Inflammatory macrophage treated with lipopolysaccharide for 4 hours (primary cell): Measurements from ENCODE around the gene TCERG1L.
"Not testable (repeated sequence)": the region's sequence is repeated elsewhere in the genome, so short reads cannot be mapped to it uniquely, and the experiment has no call there.

Experiments used
- DNase-seq: peaks from one replicate; pipeline ENCODE4 v3.0.0-alpha.2; 2020

Gene TCERG1L

DNA sequence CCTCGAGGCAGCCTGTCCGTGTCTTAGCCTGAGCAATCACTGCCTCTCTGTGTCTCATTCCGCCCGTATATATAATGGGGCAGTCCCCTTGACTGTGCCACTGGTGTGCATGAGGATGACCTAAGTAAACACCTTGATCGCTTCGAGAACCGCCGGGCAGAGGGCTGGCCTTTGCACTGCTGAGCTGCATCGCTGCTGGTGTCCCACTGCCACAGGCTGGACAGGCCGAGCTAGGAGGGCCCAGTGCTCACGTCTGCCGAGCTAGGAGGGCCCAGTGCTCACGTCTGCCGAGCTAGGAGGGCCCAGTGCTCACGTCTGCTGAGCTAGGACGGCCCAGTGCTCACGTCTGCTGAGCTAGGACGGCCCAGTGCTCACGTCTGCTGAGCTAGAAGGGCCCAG is 232.6 kb downstream of the TCERG1L start:
- not testable (repeated sequence) for DNase-seq

DNA sequence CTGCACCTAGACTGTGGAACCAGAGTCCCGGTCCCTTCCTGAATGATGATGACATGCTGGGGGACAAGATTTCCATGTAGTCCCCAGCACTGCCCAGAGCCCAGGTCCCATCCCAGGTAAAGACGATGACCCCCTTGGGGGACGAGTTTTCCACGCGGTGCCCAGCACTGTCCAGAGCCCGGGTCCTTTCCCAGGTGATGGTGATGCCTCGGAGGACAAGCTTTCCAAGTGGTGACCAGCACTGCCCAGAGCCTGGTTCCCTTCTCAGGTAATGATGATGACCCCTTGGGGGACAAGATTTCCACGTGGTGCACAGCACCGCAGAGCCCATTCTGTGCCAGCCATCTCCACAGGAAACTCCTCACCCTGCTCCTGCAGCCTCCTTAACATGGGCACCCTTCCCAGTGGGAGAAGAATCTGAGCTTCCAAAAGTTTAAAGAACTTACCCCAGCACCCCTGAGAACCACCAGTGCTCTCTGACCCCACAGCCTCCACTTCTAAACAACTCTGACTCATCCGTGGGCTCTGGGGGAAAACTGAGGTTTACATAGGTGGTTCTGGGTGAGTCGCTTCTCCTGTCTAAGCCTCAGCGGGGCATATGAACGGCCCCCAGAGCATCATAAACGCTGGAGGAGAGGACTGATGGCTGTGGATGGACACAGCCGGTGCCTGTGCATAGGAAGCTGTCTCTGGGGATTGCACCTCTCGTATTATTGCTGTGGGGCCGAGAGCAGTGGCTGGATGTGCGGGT is 233.2 kb downstream of the TCERG1L start:
- no peak for DNase-seq

DNA sequence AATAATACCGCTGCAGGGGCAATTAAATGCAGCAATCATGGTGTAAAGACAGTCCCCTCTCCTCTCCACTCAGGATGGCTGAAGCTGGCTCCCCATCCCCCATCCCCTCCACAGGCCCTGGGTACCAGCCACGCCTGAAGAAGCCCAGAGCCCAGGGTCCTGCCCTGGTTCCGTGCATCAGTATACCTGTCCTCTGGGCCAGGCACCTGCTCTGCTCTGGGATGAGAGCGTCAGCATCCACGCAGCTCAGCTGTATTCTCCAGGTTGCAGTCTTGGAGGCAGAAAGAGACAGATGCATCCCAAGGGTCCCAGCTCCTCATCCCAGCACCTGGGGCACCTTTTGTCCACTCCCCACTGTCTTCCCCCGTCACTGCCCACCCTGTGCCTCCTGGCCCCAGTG is 233.8 kb downstream of the TCERG1L start:
- DNase-seq: no peak

DNA sequence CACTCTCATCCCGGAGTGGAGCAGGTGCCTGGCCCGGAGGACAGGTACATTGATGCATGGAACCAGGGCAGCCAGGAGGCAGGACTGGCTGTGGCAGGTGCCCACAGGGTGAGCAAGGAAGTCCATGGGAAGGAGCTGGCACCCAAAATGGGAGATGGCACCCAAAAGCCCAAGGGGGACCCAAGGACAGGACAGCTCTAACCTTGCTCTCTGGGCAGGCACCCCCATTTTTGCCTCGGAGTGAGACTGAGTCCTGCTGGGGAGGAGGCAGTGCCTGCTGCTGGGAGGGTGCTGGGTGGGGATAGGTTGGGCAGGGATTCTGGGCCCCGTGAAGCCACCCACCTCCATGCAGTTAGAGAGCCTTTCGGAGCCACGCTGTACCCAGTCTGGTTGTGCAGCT is 234.5 kb downstream of the TCERG1L start:
- DNase-seq: no peak

DNA sequence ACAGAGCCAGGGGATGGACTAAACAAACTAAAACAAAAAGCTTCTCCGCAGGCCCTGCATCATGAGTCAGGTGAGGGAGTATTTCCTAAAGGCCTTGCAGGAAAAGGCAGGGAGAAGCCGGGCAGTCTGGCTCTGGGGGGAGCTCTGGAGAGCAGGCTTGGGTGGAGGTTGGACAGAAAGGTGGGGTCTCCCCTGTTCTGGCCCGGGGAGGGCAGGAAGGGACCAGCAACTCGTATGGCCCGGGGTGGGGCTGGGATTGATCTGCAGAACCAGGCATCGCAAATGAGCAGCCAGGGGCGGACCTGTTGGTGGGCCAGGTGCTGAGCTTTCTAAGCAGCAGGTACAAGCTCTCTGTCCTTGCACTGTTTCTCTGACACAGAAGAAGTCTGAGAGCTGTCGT is 235.2 kb downstream of the TCERG1L start:
- DNase-seq: no peak

DNA sequence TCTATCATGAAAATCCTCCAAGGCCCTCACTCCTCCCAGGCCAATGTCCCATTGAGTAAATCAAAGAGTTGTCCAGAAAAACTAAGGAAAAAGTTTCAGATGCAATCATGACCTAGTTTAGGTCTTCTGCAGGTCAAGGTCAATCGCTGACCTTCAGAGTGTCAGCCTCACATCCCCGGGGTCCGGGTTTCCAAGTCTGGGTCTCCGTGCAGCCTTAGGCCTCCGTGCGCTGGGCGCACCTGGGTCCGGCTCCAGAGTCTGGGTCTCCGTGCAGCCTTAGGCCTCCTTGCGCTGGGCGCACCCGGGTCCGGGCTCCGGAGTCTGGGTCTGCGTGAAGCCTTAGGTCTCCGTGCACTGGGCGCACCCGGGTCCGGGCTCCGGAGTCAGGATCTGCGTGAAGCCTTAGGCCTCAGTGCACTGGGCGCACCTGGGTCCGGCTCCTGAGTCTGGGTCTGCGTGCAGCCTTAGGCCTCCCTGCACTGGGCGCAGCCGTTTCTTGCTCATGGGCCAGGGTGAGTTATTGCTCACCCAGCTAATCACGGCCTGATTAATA is 236.2 kb downstream of the TCERG1L start:
- DNase-seq: no peak

DNA sequence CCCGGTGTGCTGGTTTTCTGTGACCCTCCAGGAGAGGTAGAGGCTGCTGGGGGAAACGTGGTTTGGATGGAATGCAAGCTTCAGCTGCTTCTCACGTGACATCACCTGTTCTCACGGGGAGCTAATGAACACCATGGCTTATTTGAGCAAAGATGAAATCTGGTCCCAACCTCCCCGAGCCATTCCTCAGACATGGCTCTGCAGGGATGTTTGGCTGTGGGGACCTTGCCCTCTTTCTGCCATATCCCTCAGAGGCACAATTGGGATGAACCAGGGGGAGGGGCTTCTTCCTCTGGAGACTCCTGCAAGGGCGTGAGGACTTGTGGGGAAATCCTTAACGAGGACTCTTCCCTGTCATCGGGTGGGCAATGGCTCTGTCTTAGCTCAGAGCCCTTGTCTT is 236.8 kb downstream of the TCERG1L start:
- no peak for DNase-seq

DNA sequence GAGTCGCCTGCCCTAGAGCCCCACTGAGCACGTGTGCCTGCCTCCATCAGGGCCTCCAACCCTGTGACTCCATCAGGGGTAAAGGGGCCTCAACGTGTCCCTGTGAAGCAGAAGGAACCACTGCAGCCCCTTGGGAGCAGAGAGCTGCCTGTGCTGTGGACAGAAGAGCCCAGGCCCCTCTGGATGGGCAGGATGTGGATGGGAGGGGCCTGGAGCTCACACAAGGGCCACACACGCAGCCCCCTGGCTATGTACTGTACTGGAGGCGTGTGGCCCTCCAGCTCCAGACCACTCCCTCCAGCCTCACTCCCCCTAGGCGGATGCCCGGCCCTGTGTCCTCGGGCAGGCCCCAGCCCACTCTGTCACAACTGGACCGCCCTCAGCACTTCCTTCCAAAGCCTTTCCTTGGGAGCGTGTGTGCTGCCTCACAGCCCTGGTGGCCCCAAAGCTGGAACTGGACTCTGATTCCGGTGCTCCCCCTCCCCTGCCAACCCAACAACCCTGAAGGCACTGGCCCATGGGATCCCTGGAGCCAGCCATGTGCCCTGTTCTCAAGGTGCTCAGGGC is 238.0 kb downstream of the TCERG1L start:
- no peak for DNase-seq

DNA sequence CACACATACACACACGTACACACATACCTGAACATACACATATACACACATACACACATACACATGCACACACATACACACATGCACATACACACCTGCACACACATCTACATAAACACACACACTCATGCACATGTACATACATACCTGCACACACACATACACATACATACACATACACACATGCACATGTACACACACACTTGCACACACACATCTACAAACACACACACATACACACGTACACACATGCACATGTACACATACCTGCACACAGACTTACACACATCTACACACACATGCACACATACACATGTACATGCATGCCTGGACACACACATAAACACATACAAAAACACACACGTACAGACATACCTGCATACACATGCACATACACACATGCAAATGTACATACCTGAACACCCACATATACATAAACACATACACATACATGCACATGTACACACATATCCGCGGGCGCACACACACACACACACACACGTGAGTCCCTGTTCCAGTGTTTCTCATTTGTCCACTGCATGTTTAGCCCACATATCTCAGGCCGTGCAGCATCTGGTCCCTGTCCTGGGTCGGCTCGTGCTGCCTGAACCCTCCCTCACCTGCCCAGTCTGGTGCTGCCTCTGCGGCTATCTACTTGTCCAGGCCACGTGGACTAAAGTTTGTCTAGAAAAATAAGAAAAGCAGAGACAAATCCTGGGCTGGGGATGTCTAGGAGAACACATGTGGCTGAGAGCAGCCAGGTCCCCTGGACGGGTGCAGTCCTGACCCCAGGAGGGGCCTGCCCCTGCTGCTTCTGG is 238.7 kb downstream of the TCERG1L start:
- DNase-seq: no peak

DNA sequence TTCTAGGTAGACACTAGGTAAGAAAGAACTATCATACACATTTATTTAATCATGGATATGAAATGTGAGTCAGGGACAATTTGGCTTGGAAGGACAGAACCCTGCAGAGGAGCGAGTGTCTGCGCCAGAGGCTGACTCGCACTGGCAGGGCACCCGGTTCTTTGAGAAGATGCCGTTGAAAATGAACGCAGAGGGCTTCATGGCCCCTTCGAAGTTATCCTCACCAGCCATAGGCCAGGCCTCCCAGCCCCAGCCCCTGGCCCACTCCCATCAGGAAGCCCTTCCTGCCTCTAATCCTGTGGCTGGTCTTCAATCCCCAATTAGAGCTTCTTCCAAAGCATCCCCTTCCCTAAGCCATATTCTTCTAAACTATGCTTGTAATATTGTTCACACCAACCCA is 239.8 kb downstream of the TCERG1L start:
- no peak for DNase-seq

DNA sequence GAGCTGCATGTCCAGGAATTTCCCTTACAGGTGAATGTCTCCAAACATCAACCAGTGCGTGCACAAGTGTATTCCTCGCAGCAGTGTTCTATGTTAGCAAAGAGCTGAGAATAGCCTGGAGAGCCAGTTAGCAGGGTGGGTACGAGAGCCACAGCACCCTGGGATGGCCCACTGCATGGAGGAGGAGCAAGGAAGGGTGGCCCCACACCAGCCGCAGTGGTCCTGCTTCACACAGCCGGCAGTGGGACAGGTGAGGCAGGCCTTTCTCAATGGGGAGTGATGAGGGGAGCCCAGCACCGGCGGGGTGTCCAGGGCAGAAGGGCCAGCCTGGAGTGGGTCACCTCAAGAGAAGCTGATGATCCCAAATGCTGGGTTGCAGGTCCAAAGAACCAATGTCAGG is 240.7 kb downstream of the TCERG1L start:
- DNase-seq: no peak

DNA sequence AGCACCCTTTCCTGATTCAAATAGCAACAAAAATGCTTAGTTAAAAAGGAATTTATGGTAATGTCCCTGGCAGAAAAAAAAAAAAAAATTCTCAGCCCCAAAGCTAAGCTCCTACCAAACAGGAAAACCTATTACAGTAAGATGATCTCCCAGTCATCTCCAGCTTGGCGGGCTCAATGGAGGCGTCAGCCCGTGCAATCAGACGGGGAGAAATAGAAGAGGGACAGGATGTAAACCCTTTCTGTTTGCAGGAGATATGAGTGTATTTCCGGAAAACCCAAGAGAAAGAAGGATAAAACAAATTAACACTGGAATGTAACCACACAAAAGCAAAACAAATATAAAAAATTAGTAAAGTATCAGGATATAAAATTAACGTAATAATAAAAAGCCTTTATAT is 242.8 kb downstream of the TCERG1L start:
- DNase-seq: no peak

DNA sequence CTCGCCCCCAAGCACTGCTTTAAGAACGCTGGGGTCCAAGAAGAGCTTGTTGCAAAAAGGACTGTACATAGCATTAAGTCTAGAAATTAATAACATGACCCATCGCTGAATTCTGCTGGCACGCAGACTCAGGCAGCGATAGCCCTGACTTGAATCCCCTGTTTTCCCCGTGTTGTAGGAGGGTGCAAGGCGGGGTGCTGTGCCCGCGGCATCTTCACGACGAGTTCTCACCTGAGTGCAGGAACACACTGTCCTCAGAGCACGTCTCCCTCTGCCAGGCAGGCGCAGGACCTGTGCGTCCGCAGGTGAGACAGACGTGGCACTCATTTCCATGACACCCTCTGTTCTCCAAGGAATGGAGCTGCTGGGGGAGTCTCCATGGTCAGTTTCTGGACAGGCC is 243.2 kb downstream of the TCERG1L start:
- DNase-seq: no peak

DNA sequence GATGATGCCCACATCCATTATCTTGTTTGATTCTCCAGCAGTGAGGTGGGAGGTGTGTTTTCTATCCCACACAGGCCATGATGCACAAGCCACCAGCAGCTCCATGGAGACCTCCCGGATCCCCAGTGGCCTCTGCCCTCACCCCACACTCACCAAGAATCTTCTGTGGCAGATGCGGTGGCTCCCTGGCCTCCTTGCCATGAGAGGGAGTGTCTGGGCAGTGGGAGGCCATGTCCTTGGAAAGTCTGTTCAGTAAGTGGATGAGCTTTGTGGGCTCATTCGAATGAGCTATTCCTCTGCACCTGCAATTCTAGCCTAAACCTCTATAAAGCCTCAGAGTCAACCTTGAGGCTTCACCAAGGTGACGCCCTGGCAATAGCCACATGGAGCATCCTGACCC is 243.8 kb downstream of the TCERG1L start:
- DNase-seq: no peak

DNA sequence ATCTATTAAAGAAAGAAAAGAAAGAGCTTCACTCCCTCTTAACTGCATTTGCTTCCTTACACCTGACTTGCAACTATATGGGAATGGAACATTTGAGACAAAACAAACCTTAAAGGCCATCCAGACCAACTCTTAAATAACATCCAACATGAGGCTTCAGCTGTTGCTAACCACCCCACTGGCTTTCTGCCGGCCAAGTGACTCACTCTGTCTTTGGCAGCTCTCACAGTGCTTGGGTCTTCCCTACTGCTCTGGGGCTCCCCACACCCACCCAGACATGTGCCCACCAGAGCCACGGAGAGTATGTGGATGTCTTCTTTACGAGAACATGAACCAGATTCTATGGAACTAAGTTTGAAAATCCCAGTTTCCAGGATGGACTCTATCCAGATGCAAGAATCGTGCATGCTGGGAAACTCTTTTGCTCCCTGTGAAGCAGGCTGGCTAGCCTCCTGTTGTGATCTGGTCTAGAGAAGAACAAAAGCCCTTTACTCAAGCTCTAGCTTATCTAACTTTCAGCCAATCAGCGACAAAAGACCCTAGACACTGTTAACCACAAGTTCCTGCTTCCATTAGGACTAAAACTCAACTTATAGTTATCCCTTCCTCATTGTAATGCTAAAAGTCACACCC is 245.7 kb downstream of the TCERG1L start:
- no peak for DNase-seq

DNA sequence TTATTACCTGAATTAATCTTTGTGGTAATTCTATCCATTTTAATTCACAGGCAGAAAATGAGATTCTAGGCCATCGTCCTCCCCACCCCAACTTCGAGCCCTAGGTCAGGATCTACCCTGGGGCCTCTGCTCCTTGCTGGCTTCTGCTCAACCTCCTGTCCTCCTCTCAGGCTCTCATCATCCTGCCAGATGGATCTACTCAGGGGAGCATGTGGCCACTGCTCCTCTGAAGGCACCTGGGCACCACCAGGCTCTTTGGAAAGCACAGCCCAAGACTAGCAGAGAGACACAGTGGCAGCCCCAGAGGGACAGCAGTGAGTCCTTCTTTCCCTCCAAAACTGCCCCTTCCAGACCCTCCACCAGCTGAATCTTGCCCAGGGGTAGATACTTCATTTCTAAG is 248.2 kb downstream of the TCERG1L start:
- DNase-seq: no peak

DNA sequence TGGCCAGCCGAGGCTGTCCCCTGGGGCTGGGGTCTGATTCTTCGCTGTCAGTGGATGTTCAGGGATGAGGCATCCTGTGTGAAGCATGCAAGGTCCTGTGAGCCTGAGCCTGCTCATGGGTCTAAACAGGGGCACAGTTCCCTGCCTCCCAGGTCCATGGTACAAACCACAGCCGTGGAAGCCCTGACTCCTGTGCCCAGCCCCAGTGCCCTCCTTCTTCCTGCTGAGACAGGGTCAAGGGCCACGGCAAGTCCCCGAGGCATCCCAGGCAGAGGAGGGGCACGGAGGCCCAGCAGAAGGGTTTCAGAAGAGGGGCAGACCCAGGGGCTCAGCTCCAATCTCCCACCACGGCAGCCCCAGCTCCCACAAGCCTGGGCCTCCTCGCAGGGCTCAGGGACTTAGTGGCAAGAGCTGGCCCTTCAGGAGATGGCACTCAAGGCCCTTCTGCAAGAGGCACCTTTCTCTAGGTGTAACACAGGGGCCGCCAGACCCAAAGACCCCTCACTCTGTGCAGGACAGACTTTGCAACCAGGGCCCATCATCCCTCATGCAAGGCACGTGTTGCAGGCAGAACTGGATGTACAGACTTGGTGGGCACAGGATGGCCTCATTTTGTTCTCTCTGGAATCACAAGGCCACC is 248.8 kb downstream of the TCERG1L start:
- DNase-seq: no peak

DNA sequence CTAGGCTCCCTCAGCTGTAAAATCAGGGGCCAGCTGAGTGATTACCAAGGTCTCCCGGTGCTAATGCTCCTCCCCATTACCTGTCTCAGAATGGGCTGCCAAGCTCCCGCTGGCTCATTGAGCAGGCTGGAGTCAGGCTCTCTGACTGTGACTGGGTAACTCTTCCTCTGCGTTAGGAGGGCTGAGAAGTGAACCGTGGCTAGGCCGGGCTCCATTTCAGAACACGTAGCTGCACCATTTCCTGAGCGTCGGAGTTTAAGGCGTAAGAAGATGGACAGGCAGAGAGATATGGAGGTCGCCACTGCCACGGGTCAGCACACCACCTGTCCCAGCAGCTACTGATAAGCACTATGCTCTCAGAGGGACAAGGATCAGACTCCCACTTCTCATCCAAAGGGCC is 250.3 kb downstream of the TCERG1L start:
- DNase-seq: no peak

DNA sequence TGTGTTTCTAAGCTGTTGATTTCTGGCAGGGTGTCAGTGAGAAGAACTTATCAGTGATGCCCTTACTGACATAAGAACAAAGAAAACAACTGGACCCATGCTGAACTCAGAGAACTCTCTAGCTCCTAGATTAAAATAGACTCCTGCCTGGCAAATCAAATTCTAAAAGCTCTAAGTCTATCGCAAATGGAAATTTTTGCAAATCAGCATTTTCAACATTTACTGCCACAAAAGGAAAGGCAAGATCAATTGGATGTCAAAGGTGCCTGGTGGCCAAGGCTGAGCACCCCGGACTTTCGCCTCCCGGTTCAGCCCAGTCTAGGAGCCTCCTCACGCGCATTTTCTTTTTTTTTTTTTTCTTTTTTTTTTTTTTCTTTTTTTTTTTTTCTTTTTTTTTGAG is 251.6 kb downstream of the TCERG1L start:
- DNase-seq: no peak

DNA sequence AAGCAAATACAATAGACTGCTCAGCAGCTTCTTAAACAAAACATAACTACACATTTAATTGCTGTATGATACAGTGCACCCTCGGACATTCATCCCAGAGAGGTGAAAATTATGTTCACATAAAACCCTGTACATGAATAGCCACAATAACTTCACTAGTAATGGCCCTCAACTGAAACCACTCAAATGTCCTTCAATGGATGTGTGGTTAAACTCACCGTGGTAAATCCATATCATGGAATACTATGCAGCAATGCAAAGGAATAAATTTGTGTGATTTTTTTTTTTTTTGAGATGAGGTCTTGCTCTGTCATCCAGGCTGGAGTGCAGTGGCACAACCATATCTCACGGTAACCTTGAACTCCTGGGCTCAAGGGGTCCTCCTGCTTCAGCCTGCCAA is 252.7 kb downstream of the TCERG1L start:
- DNase-seq: no peak

DNA sequence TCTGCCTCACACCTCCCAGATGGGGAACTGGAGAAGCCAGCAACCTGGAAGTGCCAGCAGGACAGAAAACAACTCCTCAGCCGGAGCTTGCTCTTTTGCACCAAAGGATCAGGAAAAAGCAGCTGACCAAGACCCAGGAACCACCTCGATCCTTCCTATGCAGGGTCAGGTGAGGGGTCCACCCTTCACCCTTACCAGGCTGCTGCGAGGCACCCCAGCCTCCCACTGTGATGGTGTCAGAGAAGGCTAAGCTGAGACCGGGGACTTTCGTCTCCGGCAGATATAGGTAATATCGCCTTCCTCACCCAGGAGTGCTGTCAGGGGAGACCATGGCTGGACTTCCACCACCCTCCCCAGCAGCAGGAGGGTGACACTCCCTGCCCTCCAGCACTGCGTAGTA is 254.7 kb downstream of the TCERG1L start:
- DNase-seq: no peak

DNA sequence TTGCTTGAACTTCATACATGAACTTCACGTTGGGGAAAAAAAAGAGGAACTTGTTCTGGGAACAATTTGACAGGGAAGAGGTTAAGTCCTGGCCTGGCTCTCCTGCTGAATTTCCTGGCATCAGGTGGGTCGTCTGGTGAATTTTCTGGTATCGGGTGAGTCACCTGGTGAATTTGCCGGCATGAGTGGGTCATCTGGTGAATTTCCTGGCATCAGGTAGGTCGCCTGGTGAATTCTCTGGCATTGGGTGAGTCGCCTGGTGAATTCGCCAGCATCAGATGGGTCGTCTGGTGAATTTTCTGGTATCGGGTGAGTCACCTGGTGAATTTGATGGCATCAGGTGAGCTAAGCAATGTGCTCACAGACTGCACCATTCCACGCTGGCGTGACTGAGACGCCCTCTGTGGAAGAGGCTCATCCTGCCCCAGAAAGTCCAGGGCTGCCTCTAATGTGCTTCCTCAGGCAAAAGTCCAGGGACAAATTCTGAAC is 255.4 kb downstream of the TCERG1L start:
- no peak for DNase-seq

DNA sequence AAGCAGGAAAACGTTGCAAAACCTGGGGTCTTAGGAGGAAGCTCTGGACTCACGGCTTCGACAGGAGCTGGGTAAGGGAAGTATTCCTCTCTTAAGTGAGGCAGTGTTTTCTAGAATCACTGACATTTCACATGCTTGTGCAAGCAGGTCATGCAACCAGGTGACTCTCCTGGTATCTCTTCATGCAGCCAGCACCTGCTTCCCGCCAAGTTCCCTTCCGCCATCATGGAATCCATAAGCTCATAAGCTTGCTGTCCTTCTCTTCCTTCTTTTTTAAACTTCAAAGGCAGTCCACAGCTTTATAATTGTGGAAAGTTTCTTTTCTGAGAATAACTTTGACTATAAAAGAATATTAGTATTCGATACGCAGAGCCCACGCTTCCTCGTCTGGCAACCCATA is 256.1 kb downstream of the TCERG1L start:
- DNase-seq: no peak
